Liver (tissue), 9 donors: Measurements from ENCODE around the gene RAI14. TPM values are rescaled to one million over a fixed set of nuclear protein-coding genes. Genes with fewer than 3 reads are reported as not detected.

Source experiments
- DNase-seq: peaks from one replicate; pipeline ENCODE4 v3.0.0-alpha.2; 2017; ENCODE audit warnings: low spot score
- H3K27ac ChIP-seq, 2 donors: one replicate each; pipeline ENCODE4 v1.7.0; 2013; ENCODE audit warnings: inconsistent platforms in 2 of 2, low read length in 2 of 2, control low read depth in 1 of 2, low read depth in 1 of 2, mild to moderate bottlenecking in 1 of 2
- H3K27me3 ChIP-seq, 4 donors: one replicate each; pipeline versions ENCODE4 v1.6.1 to v1.7.0; 2013; ENCODE audit warnings: low read length in 3 of 4, inconsistent platforms in 1 of 4, mild to moderate bottlenecking in 1 of 4, moderate library complexity in 1 of 4; ENCODE audit not compliant: control insufficient read depth in 4 of 4, insufficient read depth in 4 of 4
- H3K36me3 ChIP-seq, 4 donors: one replicate each; pipeline versions ENCODE4 v1.6.1 to v1.7.0; 2013; ENCODE audit warnings: low read length in 3 of 4, mild to moderate bottlenecking in 3 of 4, low read depth in 1 of 4, moderate library complexity in 1 of 4; ENCODE audit not compliant: control insufficient read depth in 4 of 4, insufficient read depth in 3 of 4
- H3K4me1 ChIP-seq, 4 donors: one replicate each; pipeline versions ENCODE4 v1.6.1 to v1.7.0; 2013; ENCODE audit warnings: low read length in 3 of 4, mild to moderate bottlenecking in 3 of 4, moderate library complexity in 1 of 4; ENCODE audit not compliant: control insufficient read depth in 4 of 4, insufficient read depth in 4 of 4
- H3K4me3 ChIP-seq, 3 donors: one replicate each; pipeline versions ENCODE4 v1.6.1 to v1.7.0; 2013; ENCODE audit warnings: low read length in 3 of 3, control low read depth in 1 of 3, low read depth in 1 of 3, mild to moderate bottlenecking in 1 of 3
- H3K9ac ChIP-seq, 2 donors: one replicate each; pipeline ENCODE4 v1.7.0; 2013; ENCODE audit warnings: low read length in 2 of 2, mild to moderate bottlenecking in 2 of 2, moderate library complexity in 2 of 2, control low read depth in 1 of 2, low read depth in 1 of 2
- H3K9me3 ChIP-seq, 4 donors: one replicate each; pipeline versions ENCODE4 v1.6.1 to v1.7.0; 2013; ENCODE audit warnings: low read length in 3 of 4; ENCODE audit not compliant: control insufficient read depth in 4 of 4
- ATF3 ChIP-seq: IDR thresholded peaks from 2 replicates; pipeline ENCODE4 v1.6.1; 2016; ENCODE audit warnings: antibody characterized with exemption
- CTCF ChIP-seq: fragments of 150-350 bp; IDR thresholded peaks from 2 replicates; pipeline ENCODE4 v1.5.1; 2017; ENCODE audit warnings: improper control_type of control experiment, low read depth, low read length; ENCODE audit not compliant: missing input control
- EGR1 ChIP-seq, 2 donors: IDR thresholded peaks; 2 replicates each; pipeline ENCODE4 v1.6.1; 2016 to 2018; ENCODE audit warnings: antibody characterized with exemption in 2 of 2, low read depth in 2 of 2
- FOXA1 ChIP-seq: IDR thresholded peaks from 2 replicates; pipeline ENCODE4 v1.6.1; 2016; ENCODE audit warnings: antibody characterized with exemption
- FOXA2 ChIP-seq: IDR thresholded peaks from 2 replicates; pipeline ENCODE4 v1.6.1; 2016; ENCODE audit warnings: antibody characterized with exemption
- GABPA ChIP-seq, 2 donors: IDR thresholded peaks in 1 of 2; conservative IDR thresholded peaks in 1 of 2; 2 replicates each; pipeline ENCODE4 v1.6.1; 2016; ENCODE audit warnings: antibody characterized with exemption in 2 of 2, mild to moderate bottlenecking in 1 of 2, moderate library complexity in 1 of 2
- HNF4A ChIP-seq, 2 donors: conservative IDR thresholded peaks; 2 replicates each; pipeline ENCODE4 v1.6.1; 2016; ENCODE audit warnings: antibody characterized with exemption in 2 of 2, mild to moderate bottlenecking in 2 of 2
- HNF4G ChIP-seq: IDR thresholded peaks from 2 replicates; pipeline ENCODE4 v1.6.1; 2016; ENCODE audit warnings: antibody characterized with exemption
- JUND ChIP-seq, 2 donors: IDR thresholded peaks; 2 replicates each; pipeline ENCODE4 v1.6.1; 2016; ENCODE audit warnings: antibody characterized with exemption in 2 of 2
- MAX ChIP-seq: IDR thresholded peaks from 2 replicates; pipeline ENCODE4 v1.6.1; 2016; ENCODE audit warnings: antibody characterized with exemption
- NR2F2 ChIP-seq: IDR thresholded peaks from 2 replicates; pipeline ENCODE4 v1.6.1; 2016; ENCODE audit warnings: antibody characterized with exemption
- RAD21 ChIP-seq, 2 donors: IDR thresholded peaks; 2 replicates each; pipeline ENCODE4 v1.6.1; 2016; ENCODE audit warnings: antibody characterized with exemption in 2 of 2, mild to moderate bottlenecking in 2 of 2
- REST ChIP-seq: IDR thresholded peaks from 2 replicates; pipeline ENCODE4 v1.6.1; 2016; ENCODE audit warnings: antibody characterized with exemption, mild to moderate bottlenecking
- RXRA ChIP-seq, 2 donors: IDR thresholded peaks; 2 replicates each; pipeline ENCODE4 v1.6.1; 2017 to 2018; ENCODE audit warnings: antibody characterized with exemption in 2 of 2, mild to moderate bottlenecking in 1 of 2
- SP1 ChIP-seq: IDR thresholded peaks from 2 replicates; pipeline ENCODE4 v1.6.1; 2018; ENCODE audit warnings: antibody characterized with exemption, mild to moderate bottlenecking
- TAF1 ChIP-seq: conservative IDR thresholded peaks from 2 replicates; pipeline ENCODE4 v1.6.1; 2016; ENCODE audit warnings: antibody characterized with exemption, mild to moderate bottlenecking
- YY1 ChIP-seq: IDR thresholded peaks from 2 replicates; pipeline ENCODE4 v1.6.1; 2016; ENCODE audit warnings: antibody characterized with exemption, mild to moderate bottlenecking
- WGBS: extraction: QIAGEN DNeasy Blood & Tissue Kit; methylation state at CpG from one replicate; pipeline ENCODE4 v1.1.7; 2013; 5-methylcytosine and 5-hydroxymethylcytosine counted together
- polyA plus RNA-seq, 2 donors: library from polyadenylated mRNA; stranded (reverse) in 1 of 2; unstranded in 1 of 2; fragments of 200-250 nt in 1 of 2; fragments of >200 nt in 1 of 2; fragmentation: Nextera tagmentation in 1 of 2; extraction: Ambion mirVana in 1 of 2; gene quantifications; one replicate each; pipeline versions ENCODE4 v1.2.1 to v1.2.3, GENCODE V29; 2013 to 2015
- total RNA-seq, 2 donors: library from RNA; depleted of rRNA; stranded (reverse); fragments of >200 nt; gene quantifications; one replicate each; pipeline ENCODE4 v1.2.3, GENCODE V29; 2014
- donor health status: healthy.
- donor health status: healthy.
- donor health status: healthy.
- donor health status: healthy.
- donor health status: healthy.

RAI14 gene
- total and polyA plus RNA-seq, 4 donors: 7.8 to 21.4 (median 11.4) TPM

GRCh38 chr5:34715711-34716110 is 59.6 kb downstream of the RAI14 start:
- 82% methylated on average over 1 of the region's 1 CpG for WGBS
- Histone ChIP-seq H3K9me3 (no peaks in the 10 kb centered on the region), H3K4me1 (peaks cover 0 to 3% (median under 1%) of the 10 kb centered on the region in 4 donors), H3K27me3 (no peaks in the 10 kb centered on the region), H3K27ac (no peak overlapping the region), H3K36me3 (peaks cover 0 to 3% (median under 1%) of the 10 kb centered on the region in 4 donors), H3K9ac (no peak overlapping the region), H3K4me3 (no peak overlapping the region)
- TF ChIP-seq HNF4G (no peak), ATF3 (no peak), GABPA (IDR thresholded peaks at IDR 0.05 in 1 of 2, conservative IDR thresholded peaks at IDR 0.05 in 1 of 2) (no peak), EGR1 (IDR thresholded peaks at IDR 0.05; ENCODE audit: low read depth in 2 of 2) (no peak), YY1 (no peak), RXRA (IDR thresholded peaks at IDR 0.05) (no peak), TAF1 (no peak), HNF4A (conservative IDR thresholded peaks at IDR 0.05) (no peak), REST (no peak), SP1 (no peak), FOXA2 (no peak), NR2F2 (no peak), MAX (no peak), FOXA1 (no peak), JUND (IDR thresholded peaks at IDR 0.05) (no peak), RAD21 (IDR thresholded peaks at IDR 0.05) (no peak), CTCF (no peak)
- no peak for DNase-seq

- no peak overlapping the region for H3K9ac ChIP-seq
- peaks cover 5 to 14% (median 10%) of the 10 kb centered on the region in 4 donors for H3K4me1 ChIP-seq
- WGBS: 71% methylated on average over 2 of the region's 2 CpGs
- H3K36me3 ChIP-seq: peaks cover 0 to 3% (median under 1%) of the 10 kb centered on the region in 4 donors
- no peaks in the 10 kb centered on the region for H3K27me3 ChIP-seq
- TF ChIP-seq RAD21 (IDR thresholded peaks at IDR 0.05): no peak
- TF ChIP-seq HNF4G: no peak
- TF ChIP-seq TAF1: no peak
- TF ChIP-seq ATF3: no peak
- no peak for TF ChIP-seq REST
- H3K27ac ChIP-seq: no peak overlapping the region
- no peaks in the 10 kb centered on the region for H3K9me3 ChIP-seq
- H3K4me3 ChIP-seq: no peak overlapping the region
- no peak for DNase-seq
These were observed 60.9 kb downstream of the RAI14 start for GRCh38 chr5:34716986-34717385.
